ENCODE measurements around the gene DBNL.

DBNL gene

DNA sequence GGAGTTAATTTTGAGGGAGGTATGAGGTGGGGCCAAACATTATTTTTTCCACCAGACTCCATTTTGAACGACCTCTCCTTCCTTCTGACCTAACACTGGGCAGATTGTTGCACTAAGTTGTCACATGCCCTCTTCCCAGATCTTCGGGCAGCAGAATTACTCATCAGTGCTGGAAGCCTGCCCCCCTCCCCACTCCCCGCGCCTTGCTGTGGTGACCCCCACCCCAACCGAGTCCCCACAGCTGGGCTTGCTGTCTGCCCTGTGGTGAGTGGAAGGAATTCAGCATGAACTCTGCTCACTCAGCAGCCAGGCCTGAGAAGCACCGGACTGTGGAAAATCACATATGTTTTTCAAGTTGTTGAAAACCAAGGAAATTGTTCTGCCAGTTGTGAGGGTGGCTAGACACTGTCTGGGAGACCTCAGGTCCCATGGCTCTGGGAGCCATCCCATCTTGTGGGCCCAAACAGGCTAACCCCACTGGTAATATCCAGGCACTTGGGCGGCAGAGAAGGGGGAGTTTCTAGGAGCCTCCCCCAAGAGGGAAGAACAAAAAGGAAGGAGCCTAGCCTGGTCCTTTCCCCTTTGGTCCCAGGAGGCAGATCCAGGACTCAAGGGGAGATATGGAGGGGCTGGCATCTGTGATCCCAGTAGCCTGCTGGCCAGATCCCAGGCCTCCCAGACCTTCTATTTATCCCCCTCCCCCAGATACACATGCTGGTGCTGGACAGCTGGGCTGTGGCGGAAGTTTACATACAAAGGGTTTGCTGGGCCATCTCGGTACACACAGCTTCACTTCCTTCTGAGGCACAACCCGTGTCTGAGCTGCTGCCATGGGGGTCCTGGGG, 56.2 kb downstream of the DBNL start:
- no peak for DNase-seq (ENCODE audit: low read depth)

DNA sequence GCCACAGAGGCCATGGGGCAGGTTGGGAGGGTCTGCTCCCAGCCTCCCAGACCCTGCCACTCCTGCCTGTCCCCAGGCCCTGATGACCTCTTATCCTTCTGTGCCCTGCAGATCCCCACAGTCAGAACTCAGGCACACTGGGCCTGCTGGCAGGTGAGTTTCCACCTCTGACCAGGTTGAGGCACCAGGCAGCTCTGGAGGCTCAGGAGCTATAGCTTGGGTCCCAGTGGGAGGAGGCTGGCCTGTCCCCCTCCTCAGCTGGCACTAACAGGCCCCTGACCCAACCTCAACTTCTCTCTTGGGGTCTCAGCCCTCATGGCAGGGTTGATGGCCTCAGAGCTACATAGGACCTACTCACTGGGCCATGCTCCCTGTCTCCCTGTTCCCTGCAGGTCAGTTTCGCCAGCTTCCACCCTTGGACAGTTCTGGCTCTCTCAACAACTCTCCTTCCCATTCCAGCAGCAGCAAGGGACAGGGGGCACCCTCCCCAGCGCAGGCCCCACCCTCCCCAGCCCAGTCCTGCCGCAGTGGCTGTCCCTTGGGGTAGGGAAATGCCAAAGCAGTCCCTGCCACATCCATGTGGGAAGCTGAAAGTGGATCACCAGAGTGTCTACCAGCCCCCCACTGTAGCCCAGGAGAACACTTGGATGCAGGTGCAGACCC, 56.9 kb downstream of the DBNL start:
- DNase-seq (ENCODE audit: low read depth), result no peak

DNA sequence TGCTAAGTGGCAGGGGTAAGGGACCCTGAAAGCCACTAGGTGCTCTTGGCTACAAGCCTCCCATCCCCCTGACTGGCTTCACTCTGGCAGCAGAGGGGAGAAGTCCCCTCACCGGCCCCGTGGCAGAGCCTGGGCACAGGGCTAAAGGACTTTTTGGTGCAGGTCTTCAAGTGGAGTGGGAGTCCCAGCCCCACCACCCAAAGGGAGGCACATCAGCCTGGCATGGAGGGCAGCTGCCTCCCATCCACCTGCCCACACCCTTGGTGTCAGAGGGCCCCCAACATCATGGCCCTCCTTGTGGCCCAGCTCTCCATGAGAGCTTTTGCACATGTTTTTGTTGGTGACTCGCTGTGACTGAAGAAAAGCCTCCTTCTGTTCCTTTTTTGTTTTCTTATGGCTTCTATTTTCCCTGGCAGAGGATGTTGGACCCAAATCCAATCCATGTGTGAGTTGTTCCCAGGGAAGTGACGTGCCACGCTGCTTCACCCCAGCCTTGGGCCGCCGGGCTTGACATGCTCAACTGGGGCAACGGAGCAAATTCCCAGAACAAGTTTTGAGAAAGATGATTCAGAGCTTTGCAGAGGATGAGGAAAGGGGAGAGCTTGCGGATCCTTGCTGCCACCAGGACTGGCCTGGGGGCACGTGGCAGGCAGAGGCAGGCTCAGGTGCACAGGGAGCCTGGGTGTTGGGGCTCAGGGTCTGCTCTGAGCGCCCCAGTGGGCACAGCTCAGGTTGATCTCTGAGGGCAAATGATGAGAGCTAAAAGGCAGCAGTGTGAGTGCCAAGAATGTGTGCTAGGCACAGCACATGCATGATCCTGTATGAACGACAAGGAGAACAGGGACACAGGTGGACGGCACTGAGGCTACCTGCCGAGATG, 57.7 kb downstream of the DBNL start:
- no peak for DNase-seq (ENCODE audit: low read depth)

DNA sequence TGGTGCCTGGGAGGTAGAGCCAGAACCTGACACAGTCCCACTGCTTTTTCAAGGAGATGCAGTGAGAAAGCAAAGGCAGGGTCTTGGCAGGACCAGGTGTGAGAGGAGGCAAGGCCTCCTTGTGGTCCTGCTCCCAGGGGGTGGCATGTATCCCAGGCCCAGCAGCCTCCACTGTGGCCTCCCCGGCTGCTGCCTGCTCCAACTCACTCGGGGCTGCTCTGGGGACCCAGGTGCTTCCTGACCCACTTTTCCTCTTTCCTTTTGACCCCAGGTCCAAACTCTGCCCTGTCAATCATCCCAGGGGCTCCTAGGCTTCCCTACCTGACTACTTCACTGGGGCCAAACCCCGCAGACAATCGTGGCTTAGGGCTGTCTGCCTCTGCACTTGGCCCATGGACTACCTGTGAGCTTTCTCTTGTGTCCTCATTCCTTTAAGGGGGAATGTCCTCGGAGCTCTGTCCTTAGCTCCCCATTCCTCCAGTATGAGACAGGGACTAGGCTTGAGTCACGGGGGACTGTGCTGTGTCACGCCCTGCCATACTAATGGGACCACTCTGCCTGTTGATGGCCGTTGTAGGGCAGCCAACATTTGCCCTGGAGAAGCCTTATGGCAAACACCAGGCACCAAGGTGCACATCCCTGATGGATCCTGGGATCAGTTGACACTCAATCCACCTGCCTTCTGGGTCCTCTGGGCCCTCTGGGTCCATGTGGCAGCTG, 58.5 kb downstream of the DBNL start:
- DNase-seq (ENCODE audit: low read depth), result no peak

DNA sequence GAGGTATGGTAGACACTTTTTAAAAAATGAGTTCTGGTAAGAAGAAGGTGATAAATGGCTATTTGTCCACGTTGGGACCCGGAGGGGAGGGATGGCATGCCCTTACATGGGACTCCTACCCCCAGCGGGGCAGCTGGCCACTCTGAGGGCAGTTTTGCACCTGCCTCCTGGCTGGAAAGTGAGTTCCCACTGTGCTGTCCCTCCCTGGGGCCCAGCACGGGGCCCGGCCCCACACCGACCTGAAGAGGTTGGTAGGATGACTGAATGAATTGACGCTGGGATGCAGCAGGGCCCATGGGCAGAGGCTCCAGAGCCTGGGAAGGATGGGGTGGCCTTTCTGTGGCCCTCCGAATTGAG, 59.0 kb downstream of the DBNL start:
- no peak for DNase-seq (ENCODE audit: low read depth)

DNA sequence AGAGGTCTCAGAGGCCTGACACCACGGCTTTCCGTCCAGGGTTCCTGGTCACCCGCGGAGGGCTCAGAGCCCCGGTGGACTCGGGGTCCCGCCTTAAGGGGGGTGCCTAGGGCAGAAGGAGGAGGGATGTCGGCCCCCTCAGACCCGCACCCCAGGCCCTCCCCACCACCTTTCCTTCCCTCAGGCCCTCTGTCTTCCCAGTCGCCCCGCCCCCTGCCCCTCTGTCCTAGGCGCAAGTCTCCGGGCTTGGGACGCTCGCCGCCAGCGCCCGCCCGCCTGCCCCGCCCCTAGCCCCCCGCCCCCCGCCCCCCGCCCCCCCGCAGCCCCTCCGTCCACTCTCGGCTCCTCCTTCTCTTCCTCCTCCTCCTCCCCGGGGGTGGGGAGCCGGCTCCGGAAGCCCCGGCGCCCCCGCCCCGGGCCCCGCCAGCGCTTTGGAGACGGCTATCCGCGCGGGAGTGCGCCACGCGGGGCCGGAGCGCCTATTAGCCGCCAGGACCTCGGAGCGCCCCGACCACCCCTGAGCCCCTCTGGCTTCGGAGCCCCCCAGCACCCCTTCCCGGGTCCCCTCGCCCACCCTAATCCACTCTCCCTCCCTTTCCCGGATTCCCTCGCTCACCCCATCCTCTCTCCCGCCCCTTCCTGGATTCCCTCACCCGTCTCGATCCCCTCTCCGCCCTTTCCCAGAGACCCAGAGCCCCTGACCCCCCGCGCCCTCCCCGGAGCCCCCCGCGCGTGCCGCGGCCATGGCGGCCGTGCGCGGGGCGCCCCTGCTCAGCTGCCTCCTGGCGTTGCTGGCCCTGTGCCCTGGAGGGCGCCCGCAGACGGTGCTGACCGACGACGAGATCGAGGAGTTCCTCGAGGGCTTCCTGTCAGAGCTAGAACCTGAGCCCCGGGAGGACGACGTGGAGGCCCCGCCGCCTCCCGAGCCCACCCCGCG, 59.7 kb downstream of the DBNL start, which contains the start of gene AEBP1:
AEBP1 (plus strand) TSS at position 423 of the 937 bp plus-strand sequence; CDS start at position 744, 321 bp downstream.
- DNase-seq (ENCODE audit: low read depth), result no peak

DNA sequence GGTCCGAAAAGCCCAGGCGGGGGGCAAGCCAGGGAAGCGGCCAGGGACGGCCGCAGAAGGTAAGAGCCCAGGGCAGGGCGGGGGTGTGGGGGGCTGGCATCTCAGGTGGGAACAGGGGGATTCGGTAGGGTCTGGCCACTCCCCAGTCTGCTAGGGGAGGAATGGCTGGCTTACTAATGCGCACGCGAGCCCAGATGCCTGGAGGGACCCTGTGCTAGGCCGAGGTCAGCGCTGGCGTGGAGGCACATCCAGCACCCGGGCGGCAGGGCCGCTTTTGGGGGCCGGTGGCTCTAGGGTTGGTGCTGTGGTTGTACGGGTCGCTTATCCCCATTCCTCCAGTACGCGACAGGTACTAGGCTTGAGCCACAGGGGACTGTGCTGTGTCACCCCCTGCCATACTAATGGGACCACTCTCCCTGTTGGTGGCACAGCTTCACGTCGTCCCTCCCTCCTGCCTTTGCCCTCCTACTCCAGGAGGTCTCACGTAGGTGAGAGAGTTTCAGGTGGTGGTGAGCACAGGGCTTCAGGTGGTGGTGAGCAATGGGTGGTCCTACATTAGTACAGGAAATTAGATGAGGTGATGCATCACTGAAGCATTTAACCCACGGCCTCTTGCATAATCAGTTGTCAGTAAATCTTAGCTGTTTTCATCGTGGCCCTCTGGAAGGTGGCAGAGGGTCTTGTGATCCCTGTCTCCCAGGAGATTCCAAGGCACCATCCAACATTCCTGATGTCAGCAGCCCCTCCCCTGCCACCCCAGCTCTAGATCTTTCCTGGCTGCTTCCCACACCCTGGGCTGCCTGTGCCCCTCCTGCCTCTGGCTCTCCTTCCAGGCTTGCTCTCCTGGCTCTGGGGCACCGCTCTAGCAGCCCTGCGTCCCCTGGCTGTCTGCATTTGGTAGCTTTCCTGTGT, 60.6 kb downstream of the DBNL start:
- DNase-seq (ENCODE audit: low read depth), result no peak

DNA sequence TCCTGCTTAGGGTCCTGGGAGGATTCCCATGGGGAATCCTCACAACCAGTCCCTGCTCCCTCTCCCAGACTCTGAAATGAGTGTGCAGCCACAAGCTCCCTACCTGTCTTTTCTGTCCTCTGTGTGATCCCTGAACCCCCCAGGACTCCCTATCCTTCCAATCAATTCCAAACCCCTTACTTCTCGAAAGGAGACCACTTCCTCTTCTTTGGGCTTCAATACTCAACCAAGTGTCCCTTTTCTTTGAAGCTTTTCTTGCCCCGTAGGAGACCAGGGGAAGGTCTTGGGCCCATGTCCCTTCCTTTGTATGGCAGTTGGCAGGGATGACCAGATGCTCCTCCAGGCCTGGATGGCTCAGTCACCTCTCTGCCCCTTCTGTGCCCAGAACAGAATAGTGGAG, 61.3 kb downstream of the DBNL start:
- DNase-seq (ENCODE audit: low read depth), result no peak

DNA sequence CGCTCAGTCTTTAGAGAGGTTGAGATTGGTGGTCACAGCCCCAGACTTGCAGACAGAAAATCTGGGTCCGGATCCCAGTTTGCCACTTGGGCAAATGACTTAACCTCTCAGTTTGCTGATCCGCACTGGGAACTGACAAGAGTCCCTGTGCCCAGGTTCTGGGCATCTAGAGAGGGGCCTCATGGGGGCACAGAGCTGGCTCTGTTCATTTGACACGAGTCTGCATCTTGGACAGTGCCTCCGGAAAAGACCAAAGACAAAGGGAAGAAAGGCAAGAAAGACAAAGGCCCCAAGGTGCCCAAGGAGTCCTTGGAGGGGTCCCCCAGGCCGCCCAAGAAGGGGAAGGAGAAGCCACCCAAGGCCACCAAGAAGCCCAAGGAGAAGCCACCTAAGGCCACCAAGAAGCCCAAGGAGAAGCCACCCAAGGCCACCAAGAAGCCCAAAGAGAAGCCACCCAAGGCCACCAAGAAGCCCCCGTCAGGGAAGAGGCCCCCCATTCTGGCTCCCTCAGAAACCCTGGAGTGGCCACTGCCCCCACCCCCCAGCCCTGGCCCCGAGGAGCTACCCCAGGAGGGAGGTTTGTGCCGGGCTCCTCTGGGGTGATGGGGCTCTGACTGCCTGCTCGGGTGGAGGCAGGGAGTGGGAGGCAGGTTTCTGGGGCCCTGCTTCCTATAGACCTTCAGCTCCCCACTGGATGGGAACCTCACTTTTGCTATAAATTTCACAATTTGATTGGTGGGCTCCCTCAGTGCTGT, 62.0 kb downstream of the DBNL start:
- DNase-seq (ENCODE audit: low read depth), result no peak

DNA sequence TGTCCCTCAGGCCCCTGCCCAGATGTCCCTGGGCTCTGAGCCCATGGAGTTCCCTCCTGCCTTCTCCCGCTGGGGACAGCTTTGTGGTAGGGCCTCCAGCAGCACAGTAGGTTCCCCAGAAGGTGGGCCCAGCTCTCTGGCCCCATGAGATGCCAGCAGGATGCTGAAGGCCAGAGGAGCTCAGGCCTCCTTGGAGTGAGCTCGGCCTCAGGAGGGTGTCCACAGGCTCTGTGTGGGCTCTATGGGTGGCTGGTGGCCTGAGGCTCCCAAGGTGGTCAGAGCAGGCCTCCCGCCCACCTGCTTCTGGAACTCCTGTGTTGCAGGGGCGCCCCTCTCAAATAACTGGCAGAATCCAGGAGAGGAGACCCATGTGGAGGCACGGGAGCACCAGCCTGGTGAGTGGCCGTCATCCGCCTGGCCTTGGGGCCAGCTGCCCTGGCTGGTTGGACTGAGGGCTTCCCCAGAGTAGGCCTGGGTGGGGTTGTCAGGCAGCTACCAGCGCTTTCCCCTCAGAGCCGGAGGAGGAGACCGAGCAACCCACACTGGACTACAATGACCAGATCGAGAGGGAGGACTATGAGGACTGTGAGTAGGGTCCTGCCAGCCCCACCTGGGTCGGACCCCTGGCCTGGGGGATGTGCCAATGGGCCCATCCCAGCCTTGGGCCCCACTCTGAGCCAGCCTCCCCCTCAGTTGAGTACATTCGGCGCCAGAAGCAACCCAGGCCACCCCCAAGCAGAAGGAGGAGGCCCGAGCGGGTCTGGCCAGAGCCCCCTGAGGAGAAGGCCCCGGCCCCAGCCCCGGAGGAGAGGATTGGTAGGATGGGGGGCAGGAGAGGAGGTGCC, 62.8 kb downstream of the DBNL start:
- DNase-seq (ENCODE audit: low read depth), result no peak

DNA sequence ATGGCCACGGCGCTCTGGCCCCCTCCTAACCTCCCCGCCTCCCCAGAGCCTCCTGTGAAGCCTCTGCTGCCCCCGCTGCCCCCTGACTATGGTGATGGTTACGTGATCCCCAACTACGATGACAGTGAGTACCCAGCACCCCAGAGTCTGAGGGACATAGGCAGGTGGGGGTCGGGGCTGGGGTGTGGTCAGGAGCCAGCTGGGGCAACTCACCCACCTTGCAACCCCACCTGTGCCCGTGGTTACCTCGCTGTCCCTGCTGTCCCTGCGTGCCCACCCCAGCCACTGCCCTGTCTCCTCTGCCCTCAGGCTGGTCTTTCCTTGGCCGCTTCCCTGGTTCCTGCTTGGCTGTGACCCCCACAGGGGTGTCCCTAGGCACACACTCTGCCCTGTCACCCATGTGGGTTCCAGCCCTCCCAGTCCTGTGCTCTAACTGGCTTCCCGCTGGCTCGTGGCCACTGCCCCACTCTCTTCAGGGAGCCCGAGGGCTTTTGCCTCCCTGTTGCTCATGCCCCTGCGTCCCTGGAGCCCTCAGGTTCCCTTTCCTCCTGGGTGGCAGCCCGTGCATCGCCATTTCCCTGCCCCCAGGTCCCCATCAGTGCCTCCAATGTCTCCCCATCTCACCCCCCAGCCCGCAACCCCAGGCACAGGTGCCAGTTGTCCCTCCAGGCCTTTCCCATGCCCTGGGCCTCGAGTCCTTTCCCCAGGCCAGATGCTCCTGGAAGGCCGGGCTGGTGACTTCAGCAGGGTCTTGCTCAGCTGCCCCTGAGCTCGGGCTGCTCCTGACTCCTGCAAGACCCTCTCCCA, 63.7 kb downstream of the DBNL start:
- no peak for DNase-seq (ENCODE audit: low read depth)

DNA sequence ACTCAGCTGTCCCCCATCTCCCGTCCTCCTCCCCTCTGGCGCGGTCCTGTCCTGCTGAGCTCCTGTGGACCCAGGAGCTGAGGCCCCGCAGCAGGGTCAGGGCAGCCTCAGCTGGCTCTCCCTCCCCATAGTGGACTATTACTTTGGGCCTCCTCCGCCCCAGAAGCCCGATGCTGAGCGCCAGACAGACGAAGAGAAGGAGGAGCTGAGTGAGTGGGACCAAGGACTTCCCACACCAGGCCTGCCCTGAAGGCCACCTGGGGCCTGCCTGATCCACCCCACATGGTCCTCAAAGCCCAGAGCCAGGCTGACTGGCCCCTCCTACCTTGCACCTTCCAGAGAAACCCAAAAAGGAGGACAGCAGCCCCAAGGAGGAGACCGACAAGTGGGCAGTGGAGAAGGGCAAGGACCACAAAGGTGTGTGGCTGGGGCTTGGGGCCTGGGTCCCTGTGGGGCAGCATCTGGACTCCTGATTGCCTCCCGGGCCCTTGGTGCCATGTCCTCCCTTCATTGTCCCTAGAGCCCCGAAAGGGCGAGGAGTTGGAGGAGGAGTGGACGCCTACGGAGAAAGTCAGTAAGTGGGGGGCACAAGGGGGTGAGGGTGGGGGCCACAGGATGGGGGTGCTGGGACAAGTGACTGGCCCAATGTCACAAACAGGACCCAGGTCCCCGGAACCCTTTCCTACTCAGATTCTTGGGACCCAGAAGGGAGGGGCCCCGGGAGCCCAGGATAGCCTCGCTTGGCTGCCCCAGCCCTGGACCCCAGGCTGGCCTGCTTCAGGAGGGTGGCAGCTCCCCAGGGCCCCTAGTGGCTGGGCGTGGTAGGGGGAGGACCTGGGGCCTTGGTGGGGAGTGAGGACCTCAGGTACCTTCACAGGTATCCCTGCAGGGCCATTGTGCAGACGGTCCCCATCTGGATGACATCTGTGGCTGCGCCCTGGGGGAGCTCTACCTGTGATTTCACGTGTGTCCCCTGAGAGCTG, 64.6 kb downstream of the DBNL start:
- DNase-seq (ENCODE audit: low read depth), result no peak

DNA sequence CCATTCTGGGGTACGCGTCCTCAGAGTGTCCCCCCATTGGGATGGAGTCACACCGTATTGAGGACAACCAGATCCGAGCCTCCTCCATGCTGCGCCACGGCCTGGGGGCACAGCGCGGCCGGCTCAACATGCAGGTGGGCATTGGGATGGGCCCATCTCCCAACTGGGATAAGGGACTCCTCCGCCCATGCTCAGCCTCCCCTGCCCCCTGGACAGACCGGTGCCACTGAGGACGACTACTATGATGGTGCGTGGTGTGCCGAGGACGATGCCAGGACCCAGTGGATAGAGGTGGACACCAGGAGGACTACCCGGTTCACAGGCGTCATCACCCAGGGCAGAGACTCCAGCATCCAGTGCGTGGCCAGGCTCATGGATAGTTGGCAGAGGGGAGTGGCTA, 65.5 kb downstream of the DBNL start:
- no peak for DNase-seq (ENCODE audit: low read depth)

DNA sequence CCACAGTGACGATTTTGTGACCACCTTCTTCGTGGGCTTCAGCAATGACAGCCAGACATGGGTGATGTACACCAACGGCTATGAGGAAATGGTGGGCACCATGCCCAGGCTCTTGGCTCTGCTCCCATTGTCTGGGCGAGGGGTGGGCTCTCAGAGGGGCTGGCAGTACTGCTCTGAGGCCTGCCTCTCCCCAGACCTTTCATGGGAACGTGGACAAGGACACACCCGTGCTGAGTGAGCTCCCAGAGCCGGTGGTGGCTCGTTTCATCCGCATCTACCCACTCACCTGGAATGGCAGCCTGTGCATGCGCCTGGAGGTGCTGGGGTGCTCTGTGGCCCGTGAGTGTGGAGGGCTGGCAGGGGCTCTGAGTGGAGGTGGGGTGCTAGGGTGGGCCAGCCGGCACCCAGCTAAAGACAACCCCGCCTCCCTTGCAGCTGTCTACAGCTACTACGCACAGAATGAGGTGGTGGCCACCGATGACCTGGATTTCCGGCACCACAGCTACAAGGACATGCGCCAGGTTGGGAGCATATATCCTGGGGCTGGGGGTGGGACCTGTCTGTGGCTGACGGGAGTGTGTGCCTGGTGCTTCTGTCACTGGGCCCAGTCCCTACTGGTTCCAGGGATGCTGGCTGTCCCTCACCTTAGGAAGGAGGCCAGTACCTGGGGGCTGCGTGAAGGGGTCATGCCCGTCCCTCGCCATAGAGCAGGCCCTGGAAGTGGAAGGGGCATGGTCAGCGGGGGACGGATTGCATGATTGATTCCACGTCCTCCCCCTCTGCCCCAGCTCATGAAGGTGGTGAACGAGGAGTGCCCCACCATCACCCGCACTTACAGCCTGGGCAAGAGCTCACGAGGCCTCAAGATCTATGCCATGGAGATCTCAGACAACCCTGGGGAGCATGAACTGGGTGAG, 66.5 kb downstream of the DBNL start:
- no peak for DNase-seq (ENCODE audit: low read depth)
